GM10266 (cell line): ENCODE data around the gene KIZ.

Experiments used
- DNase-seq: peaks from one replicate; pipeline ENCODE4 v3.0.0; 2012; ENCODE audit errors: extremely low spot score
- TF ChIP-seq, protein P1 (sequence below): IDR thresholded peaks from 2 replicates; pipeline ENCODE4 v1.5.1; 2012; ENCODE audit warnings: mild to moderate bottlenecking, low read depth; ENCODE audit not compliant: control insufficient read depth, insufficient read depth; ENCODE audit errors: missing control alignments

KIZ gene

GRCh38 chr20:21208999-21209398 lies 83.1 kb downstream of the KIZ start:
- TF ChIP-seq, protein P1, sequence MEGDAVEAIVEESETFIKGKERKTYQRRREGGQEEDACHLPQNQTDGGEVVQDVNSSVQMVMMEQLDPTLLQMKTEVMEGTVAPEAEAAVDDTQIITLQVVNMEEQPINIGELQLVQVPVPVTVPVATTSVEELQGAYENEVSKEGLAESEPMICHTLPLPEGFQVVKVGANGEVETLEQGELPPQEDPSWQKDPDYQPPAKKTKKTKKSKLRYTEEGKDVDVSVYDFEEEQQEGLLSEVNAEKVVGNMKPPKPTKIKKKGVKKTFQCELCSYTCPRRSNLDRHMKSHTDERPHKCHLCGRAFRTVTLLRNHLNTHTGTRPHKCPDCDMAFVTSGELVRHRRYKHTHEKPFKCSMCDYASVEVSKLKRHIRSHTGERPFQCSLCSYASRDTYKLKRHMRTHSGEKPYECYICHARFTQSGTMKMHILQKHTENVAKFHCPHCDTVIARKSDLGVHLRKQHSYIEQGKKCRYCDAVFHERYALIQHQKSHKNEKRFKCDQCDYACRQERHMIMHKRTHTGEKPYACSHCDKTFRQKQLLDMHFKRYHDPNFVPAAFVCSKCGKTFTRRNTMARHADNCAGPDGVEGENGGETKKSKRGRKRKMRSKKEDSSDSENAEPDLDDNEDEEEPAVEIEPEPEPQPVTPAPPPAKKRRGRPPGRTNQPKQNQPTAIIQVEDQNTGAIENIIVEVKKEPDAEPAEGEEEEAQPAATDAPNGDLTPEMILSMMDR, result no peak
- DNase-seq, result no peak

- TF ChIP-seq, protein P1, result no peak
- no peak for DNase-seq
Measured at GRCh38 chr20:21209668-21210067, 83.8 kb downstream of the KIZ start.

GRCh38 chr20:21213691-21214090 lies 87.8 kb downstream of the KIZ start:
- no peak for DNase-seq
- TF ChIP-seq, protein P1, result no peak

- TF ChIP-seq, protein P1, result no peak
Measured at GRCh38 chr20:21214431-21214830, 88.5 kb downstream of the KIZ start.

GRCh38 chr20:21219686-21220085 lies 93.8 kb downstream of the KIZ start:
- DNase-seq, result no peak

More at GRCh38 chr20:21214431-21214830, 88.5 kb downstream of the KIZ start:
- DNase-seq, result no peak

GRCh38 chr20:21224217-21224616 lies 98.3 kb downstream of the KIZ start:
- TF ChIP-seq, protein P1, result no peak
- no peak for DNase-seq

More at GRCh38 chr20:21219686-21220085, 93.8 kb downstream of the KIZ start:
- TF ChIP-seq, protein P1, result no peak

DNA sequence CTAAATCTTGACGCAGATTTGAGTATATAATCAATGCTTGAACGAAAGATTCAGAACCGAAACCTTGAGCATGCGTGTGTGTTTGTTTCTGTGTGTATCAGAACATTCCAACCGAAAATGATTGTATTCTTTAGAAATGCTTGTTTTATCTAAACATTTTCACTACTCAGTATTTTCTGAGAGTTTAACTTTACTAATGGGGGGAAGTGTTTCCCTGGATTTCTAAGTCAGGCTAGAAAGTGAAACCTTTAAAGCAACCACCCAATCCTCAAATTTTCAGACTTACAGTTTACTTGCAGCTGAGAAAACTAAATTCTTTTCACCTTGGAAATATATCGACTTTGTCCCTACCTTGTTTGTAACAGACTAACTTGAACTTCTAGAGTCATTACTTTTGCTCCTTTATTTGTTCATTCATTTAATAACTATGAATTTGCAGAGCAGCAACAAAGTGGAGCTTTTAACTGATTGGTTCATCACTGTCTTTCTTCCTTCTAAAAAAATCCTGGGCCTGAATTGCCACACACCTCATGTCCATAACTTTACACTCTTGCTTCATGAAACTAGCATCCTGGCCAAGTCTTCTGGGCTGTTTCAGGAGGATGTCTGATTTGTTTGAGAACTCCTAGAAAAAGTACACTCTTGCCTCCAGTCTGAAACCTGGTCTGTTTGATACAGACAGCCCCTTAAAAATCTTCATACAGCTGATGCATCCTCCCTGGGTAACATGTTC lies 99.5 kb downstream of the KIZ start:
- no peak for DNase-seq
- TF ChIP-seq, protein P1, result no peak
